ENCODE results near the gene ADCK1. TPM values are rescaled to one million over a fixed set of nuclear protein-coding genes. Genes with fewer than 3 reads are reported as not detected.
"Not testable (repeated sequence)": the region's sequence is repeated elsewhere in the genome, so short reads cannot be mapped to it uniquely, and the experiment has no call there.

Gene ADCK1
- polyA plus RNA-seq, 1 experiment = 4.8 TPM

- ChIA-PET CTCF (no interaction called here), POLR2A (no interaction called here)
- no peak overlapping the region for H3K4me3 ChIP-seq (ENCODE audit: low read depth, low read length)
- H3K27me3 ChIP-seq (ENCODE audit: control insufficient read depth, insufficient read depth, low read length) = no peaks in the 10 kb centered on the region
- TF ChIP-seq, protein P1, sequence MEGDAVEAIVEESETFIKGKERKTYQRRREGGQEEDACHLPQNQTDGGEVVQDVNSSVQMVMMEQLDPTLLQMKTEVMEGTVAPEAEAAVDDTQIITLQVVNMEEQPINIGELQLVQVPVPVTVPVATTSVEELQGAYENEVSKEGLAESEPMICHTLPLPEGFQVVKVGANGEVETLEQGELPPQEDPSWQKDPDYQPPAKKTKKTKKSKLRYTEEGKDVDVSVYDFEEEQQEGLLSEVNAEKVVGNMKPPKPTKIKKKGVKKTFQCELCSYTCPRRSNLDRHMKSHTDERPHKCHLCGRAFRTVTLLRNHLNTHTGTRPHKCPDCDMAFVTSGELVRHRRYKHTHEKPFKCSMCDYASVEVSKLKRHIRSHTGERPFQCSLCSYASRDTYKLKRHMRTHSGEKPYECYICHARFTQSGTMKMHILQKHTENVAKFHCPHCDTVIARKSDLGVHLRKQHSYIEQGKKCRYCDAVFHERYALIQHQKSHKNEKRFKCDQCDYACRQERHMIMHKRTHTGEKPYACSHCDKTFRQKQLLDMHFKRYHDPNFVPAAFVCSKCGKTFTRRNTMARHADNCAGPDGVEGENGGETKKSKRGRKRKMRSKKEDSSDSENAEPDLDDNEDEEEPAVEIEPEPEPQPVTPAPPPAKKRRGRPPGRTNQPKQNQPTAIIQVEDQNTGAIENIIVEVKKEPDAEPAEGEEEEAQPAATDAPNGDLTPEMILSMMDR (IDR thresholded peaks at IDR 0.05; ENCODE audit: low read depth, low read length) = no peak
- peaks cover 5% of the 10 kb centered on the region; the same call in 1 of the 2 replicates for H3K9me3 ChIP-seq (ENCODE audit: control insufficient read depth, insufficient read depth, low read length)
- H3K27ac ChIP-seq (ENCODE audit: low read depth, low read length) = no peak overlapping the region
- DNase-seq (ENCODE audit: low read depth, low spot score) = no peak
Observed at GRCh38 chr14:77950371-77951063, 150.6 kb downstream of the ADCK1 start.

- TF ChIP-seq, protein P1 (IDR thresholded peaks at IDR 0.05; ENCODE audit: low read depth, low read length) = no peak
- Histone ChIP-seq H3K4me3 (ENCODE audit: low read depth, low read length) (no peak overlapping the region), H3K27ac (ENCODE audit: low read depth, low read length) (no peak overlapping the region), H3K9me3 (ENCODE audit: control insufficient read depth, insufficient read depth, low read length) (no peaks in the 10 kb centered on the region; the same call in 1 of the 2 replicates), H3K27me3 (ENCODE audit: control insufficient read depth, insufficient read depth, low read length) (no peaks in the 10 kb centered on the region)
- ChIA-PET CTCF (no interaction called here), POLR2A (no interaction called here)
- DNase-seq (ENCODE audit: low read depth, low spot score) = no peak
Observed at GRCh38 chr14:77955816-77956484, 156.0 kb downstream of the ADCK1 start.

DNA sequence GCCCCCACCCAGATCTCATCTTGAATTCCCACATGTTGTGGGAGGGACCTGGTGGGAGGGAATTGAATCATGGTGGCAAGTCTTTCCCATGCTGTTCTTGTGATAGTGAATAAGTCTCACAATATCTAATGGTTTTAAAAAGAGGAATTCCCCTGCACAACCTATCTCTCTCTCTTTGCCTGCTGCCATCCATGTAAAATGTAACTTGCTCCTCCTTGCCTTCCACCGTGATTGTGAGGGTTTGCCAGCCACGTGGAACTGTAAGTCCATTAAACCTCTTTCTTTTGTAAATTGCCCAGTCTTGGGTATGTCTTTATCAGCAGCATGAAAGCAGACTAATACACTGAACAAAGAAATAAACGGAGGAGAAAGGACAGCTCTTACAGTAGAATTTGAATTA is 159.8 kb downstream of the ADCK1 start:
- DNase-seq (ENCODE audit: low read depth, low spot score); H3K9me3 ChIP-seq (ENCODE audit: control insufficient read depth, insufficient read depth, low read length); POLR2A ChIA-PET; H3K27ac ChIP-seq (ENCODE audit: low read depth, low read length); H3K27me3 ChIP-seq (ENCODE audit: control insufficient read depth, insufficient read depth, low read length); CTCF ChIA-PET; H3K4me3 ChIP-seq (ENCODE audit: low read depth, low read length): not testable (repeated sequence)

DNA sequence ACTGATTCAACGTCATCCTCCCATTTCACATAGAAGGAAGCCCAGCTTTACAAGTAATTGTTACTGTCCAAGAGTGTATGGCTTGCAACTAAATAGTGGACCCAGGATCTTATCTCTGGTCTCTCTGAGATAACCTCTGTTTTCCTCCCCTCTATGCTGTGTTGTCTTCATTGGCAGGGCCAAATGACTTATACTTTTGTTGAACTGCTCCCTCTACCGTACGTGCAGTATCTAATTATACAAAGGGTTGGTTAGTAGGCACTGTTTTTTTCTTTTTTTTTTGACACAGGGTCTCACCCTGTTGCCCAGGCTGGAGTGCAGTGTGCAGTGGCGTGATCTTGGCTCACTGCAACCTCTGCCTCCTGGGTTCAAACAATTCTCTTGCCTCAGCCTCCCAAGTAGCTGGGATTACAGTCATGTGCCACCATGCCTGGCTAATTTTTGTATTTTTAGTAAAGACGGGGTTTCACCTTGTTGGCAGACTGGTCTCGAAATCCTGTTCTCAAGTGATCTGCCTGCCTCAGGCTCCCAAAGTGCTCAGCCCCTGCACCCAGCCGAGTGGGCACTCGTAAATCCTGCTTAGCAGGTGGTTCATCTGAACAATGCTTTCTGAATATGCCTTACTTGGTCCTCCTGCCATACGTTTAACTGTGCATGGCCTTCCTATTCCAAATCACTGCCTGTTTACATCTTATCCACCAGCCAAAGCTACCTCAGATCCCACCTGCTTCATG is 162.1 kb downstream of the ADCK1 start:
- CTCF ChIA-PET = no interaction called here
- no peaks in the 10 kb centered on the region for H3K27me3 ChIP-seq (ENCODE audit: control insufficient read depth, insufficient read depth, low read length)
- H3K27ac ChIP-seq (ENCODE audit: low read depth, low read length) = no peak overlapping the region
- POLR2A ChIA-PET = no interaction called here
- DNase-seq (ENCODE audit: low read depth, low spot score) = no peak
- H3K4me3 ChIP-seq (ENCODE audit: low read depth, low read length) = no peak overlapping the region
- TF ChIP-seq, protein P1 (IDR thresholded peaks at IDR 0.05; ENCODE audit: low read depth, low read length) = no peak
- no peaks in the 10 kb centered on the region for H3K9me3 ChIP-seq (ENCODE audit: control insufficient read depth, insufficient read depth, low read length)

DNA sequence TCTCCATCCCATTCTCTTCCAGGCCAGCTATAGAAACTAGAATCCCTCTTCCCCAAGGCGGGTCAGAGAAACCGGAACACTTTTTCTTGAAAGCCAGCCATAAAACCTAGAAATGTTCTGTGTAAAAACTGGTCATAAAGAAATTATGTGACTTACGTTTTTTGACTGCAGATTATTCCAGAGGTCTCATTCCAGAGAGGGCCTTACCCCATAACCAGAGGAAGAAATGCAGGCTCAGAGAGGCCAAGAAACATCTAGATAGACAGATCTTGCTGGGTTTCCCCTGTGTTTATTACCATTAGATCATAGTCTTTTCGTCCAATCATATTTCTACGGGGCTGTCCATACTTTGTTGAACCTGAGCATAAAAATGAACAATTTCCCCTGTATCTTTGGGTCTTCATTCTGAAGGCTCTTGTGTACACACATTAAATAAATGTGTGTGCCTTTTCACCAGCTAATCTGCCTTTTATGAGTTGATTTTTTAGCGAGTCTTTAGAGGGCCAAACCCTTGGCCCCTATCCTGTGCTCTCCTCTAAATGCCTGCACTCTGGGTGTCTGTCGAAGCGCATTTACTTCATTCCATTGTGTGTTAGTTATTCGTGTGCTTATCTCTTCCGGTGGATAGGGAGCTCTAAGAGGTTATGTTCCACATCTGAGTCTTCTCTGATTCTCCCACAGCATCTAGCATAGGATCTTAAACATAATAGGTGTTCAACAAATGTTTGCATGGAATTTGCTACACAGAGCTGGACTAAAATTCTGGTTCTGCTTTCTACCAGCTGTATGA is 163.0 kb downstream of the ADCK1 start:
- POLR2A ChIA-PET = no interaction called here
- DNase-seq (ENCODE audit: low read depth, low spot score) = no peak
- TF ChIP-seq, protein P1 (IDR thresholded peaks at IDR 0.05; ENCODE audit: low read depth, low read length) = no peak
- no peaks in the 10 kb centered on the region for H3K27me3 ChIP-seq (ENCODE audit: control insufficient read depth, insufficient read depth, low read length)
- H3K27ac ChIP-seq (ENCODE audit: low read depth, low read length) = no peak overlapping the region
- H3K9me3 ChIP-seq (ENCODE audit: control insufficient read depth, insufficient read depth, low read length) = no peaks in the 10 kb centered on the region
- CTCF ChIA-PET = no interaction called here
- no peak overlapping the region for H3K4me3 ChIP-seq (ENCODE audit: low read depth, low read length)

Measured in AG04450 (cell line).